Mucosa of descending colon (tissue), 3 donors: Measurements from ENCODE around the gene KLF11. TPM values are rescaled to one million over a fixed set of nuclear protein-coding genes. Genes with fewer than 3 reads are reported as not detected.

Experiments used
- ATAC-seq: fragments of 200-7000 bp; cut with Tn5 transposase; one replicate; pipeline ENCODE4 v1.9.1; 2020; ENCODE audit warnings: mild to moderate bottlenecking, moderate library complexity
- DNase-seq, 3 donors: peaks; one replicate each; pipeline ENCODE4 v3.0.0-alpha.2; 2020
- H3K36me3 ChIP-seq: fragments of 200-600 bp; one replicate; pipeline ENCODE4 v1.8.0; 2021; ENCODE audit warnings: low read depth, mild to moderate bottlenecking
- H3K4me1 ChIP-seq: fragments of 200-600 bp; one replicate; pipeline ENCODE4 v1.8.0; 2021; ENCODE audit warnings: low read depth, mild to moderate bottlenecking
- H3K4me3 ChIP-seq: fragments of 200-600 bp; one replicate; pipeline ENCODE4 v1.8.0; 2021; ENCODE audit warnings: mild to moderate bottlenecking
- H3K9me3 ChIP-seq: fragments of 200-600 bp; one replicate; pipeline ENCODE4 v1.8.0; 2021; ENCODE audit warnings: mild to moderate bottlenecking
- CTCF ChIP-seq: fragments of 200-600 bp; IDR thresholded peaks from one replicate; pipeline ENCODE4 v1.8.0; 2022; ENCODE audit warnings: antibody characterized with exemption, mild to moderate bottlenecking
- intact Hi-C, 2 donors: fragments of 100-400 bp; cut with DNase I in 1 of 2; cut with micrococcal nuclease in 1 of 2; formaldehyde crosslinking; loops; one replicate each; pipeline versions ENCODE4 v1.11.0 to v1.11.1; 2022; cut with DNase I, micrococcal nuclease
- total RNA-seq, 3 donors: library from RNA; stranded (reverse); fragmentation: NEBNext Ultra II Directional in 2 of 3; extraction: Animal tissue kit (Norgen Biotek cat#: 25700) in 2 of 3; gene quantifications; one replicate each; pipeline versions ENCODE4 v1.2.1 to v1.2.4, GENCODE V29; 2021 to 2023
- donor health status: DM: no; HTN: no; CAD: no; lungs with moderate emphysema.
- donor health status: DM: no; HTN: no; CAD: no.
- donor health status: DM: no; HTN: yes; CAD: no.

KLF11 gene
- total RNA-seq, 3 donors from 2014 or later, result 5.9 to 34.7 (median 11.9) TPM

DNA sequence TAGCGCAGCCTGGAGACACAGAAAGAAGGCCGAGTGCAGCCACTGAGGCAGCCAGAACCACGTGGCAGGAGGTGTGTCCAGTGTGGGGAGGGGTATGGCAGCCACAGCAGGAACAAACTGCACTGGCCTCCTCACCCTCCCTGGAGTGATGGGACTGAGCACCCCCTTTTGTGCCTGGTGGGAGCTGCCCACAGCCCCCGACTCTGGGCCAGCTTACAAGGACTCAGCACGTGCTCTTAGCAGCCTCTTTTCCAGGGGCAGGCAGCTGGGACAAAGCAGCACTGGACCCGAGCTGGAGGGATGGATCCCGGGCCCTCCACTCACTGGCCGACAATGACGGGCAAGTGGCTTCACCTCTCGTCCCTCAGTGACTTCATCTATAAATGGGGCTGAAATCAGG is 5.2 kb upstream of the KLF11 start:
- no peak for ATAC-seq
- Histone ChIP-seq H3K36me3 (no peaks in the 10 kb centered on the region), H3K9me3 (no peaks in the 10 kb centered on the region), H3K4me3 (no peak overlapping the region), H3K4me1 (peaks cover 5% of the 10 kb centered on the region)
- DNase-seq, result peak in 1 of 3 donors; percentile 32
- no peak for TF ChIP-seq CTCF
- intact Hi-C loops, result no loop called here

GRCh38 chr2:10038716-10039115 is 4.6 kb upstream of the KLF11 start:
- Histone ChIP-seq H3K9me3 (no peaks in the 10 kb centered on the region), H3K4me3 (no peak overlapping the region), H3K4me1 (peaks cover 5% of the 10 kb centered on the region), H3K36me3 (no peaks in the 10 kb centered on the region)
- TF ChIP-seq CTCF, result no peak
- ATAC-seq, result no peak
- intact Hi-C loops, result no loop called here
- DNase-seq, result peak in 1 of 3 donors; percentile 8

- H3K36me3 ChIP-seq, result no peaks in the 10 kb centered on the region
- no peaks in the 10 kb centered on the region for H3K9me3 ChIP-seq
- TF ChIP-seq CTCF, result no peak
- intact Hi-C loops, result loop anchor here in 1 of 2 donors (10.0 kb wide), 1 partner anchor 55 kb away; no protein-coding TSS in a partner anchor
- peaks cover 5% of the 10 kb centered on the region for H3K4me1 ChIP-seq
- H3K4me3 ChIP-seq, result no peak overlapping the region
- ATAC-seq (no peak), DNase-seq (peak in 1 of 3 donors; percentile 40)
These were observed 3.5 kb upstream of the KLF11 start for GRCh38 chr2:10039658-10040410.

DNA sequence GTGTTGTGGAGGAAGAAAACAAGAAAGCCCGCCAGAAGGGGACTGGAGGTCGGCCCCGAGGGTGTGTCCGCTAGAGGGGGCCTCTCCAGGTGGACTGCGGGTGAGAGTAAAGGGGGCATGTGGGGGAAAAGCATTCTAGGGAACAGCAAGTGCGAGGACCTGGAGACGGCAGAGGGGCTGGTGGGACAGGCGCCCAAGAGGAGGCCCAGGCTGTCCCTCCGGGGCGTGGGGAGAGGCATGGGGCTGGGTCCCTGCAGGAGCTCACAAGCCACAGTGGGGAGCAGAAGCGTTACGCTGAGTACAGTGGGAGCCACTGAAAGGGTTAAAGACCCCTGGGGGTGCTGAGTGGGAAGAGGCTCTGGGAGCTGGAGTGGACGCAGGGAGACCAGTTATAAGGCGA is 1.6 kb upstream of the KLF11 start:
- peaks cover 5% of the 10 kb centered on the region for H3K4me1 ChIP-seq
- TF ChIP-seq CTCF, result no peak
- intact Hi-C loops, result loop anchor here in 1 of 2 donors (10.0 kb wide), 1 partner anchor 57 kb away; no protein-coding TSS in a partner anchor
- DNase-seq (peak in 1 of 3 donors; percentile 54), ATAC-seq (no peak)
- H3K9me3 ChIP-seq, result no peaks in the 10 kb centered on the region
- no peaks in the 10 kb centered on the region for H3K36me3 ChIP-seq
- no peak overlapping the region for H3K4me3 ChIP-seq

DNA sequence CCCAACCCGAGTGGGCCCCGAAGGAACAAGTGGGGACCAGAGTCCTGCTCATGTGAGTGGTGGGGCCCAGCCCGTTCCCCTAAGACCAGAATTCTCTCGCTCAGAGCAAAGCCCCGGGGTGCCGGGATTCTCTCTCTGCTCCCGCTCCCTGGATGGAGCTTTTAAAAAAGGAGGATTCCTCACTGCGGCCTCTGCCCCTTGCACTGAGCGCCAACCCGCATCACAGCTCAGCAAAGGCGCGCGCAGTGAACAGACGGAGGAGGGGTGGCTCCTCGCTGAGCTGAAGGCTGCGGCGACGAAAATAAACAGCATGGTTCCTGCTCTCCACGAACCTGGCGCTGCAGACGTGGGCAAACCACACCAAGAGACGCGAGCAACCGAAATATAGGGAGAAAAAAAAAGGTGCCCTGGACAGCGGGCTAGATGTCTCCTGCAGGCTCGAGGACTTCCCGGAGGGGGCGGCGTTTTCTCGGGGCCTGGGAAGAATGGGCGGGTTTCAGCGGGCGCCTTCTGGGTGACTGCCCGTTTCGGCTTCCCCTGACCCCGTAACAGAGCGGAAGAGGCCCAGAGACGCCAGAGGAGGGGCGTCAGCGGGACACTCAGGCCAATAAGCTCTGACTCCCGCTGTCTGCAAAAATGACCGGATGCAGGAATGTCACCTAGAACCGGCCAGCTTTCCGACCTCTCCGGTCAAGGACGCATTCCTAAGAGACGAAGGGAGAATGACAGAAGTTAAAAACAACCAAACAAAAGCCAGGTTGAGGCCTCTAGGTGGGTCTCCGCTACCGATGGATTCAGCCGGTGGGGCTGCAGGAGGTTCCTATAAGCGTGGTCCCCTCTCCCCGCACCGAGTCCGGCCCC is 819 bp upstream of the KLF11 start:
- H3K36me3 ChIP-seq, result no peaks in the 10 kb centered on the region
- intact Hi-C loops, result loop anchor here in 1 of 2 donors (10.0 kb wide), 1 partner anchor 58 kb away; no protein-coding TSS in a partner anchor
- no peak overlapping the region for H3K4me3 ChIP-seq
- H3K9me3 ChIP-seq, result no peaks in the 10 kb centered on the region
- H3K4me1 ChIP-seq, result peaks cover 5% of the 10 kb centered on the region
- peak; percentile 72 to 81 (median 79) for DNase-seq
- TF ChIP-seq CTCF, result no peak
- no peak for ATAC-seq
